Large intestine (tissue), 3 donors: ENCODE data around the gene KRTAP4-2. TPM values are rescaled to one million over a fixed set of nuclear protein-coding genes. Genes with fewer than 3 reads are reported as not detected.
"Not testable (repeated sequence)": the region's sequence is repeated elsewhere in the genome, so short reads cannot be mapped to it uniquely, and the experiment has no call there.

Source experiments
- DNase-seq, 2 donors: peaks; one replicate each; pipeline versions ENCODE4 v3.0.0 to v3.0.0-alpha.2; 2013
- H3K27ac ChIP-seq: one replicate; pipeline ENCODE4 v1.5.1; 2013; ENCODE audit warnings: low read length
- H3K27me3 ChIP-seq: 2 replicates; pipeline ENCODE4 v1.6.1; 2013; ENCODE audit warnings: low read length; ENCODE audit not compliant: control insufficient read depth, insufficient read depth
- H3K36me3 ChIP-seq: 2 replicates; pipeline ENCODE4 v1.6.1; 2013; ENCODE audit warnings: low read length; ENCODE audit not compliant: control insufficient read depth, insufficient read depth
- H3K4me1 ChIP-seq: one replicate; pipeline ENCODE4 v1.6.1; 2013; ENCODE audit warnings: low read length; ENCODE audit not compliant: control insufficient read depth, insufficient read depth
- H3K4me3 ChIP-seq: one replicate; pipeline ENCODE4 v1.5.1; 2013; ENCODE audit warnings: low read length
- H3K9me3 ChIP-seq: one replicate; pipeline ENCODE4 v1.6.1; 2013; ENCODE audit warnings: mild to moderate bottlenecking, low read depth, low read length, moderate library complexity; ENCODE audit not compliant: control insufficient read depth
- WGBS: methylation state at CpG from one replicate; pipeline ENCODE4 v1.1.5; 2013; ENCODE audit warnings: low lambda C conversion rate; ENCODE audit not compliant: insufficient coverage; 5-methylcytosine and 5-hydroxymethylcytosine counted together
- polyA plus RNA-seq: library from polyadenylated mRNA; unstranded; fragments of 120-200 nt; gene quantifications from one replicate; pipeline ENCODE4 v1.2.1, GENCODE V29; 2013

The KRTAP4-2 gene
- polyA plus RNA-seq, 1 donor, result not detected

GRCh38 chr17:41189837-41190318 lies 11.9 kb upstream of the KRTAP4-2 start, which contains the start of gene KRTAP9-1:
KRTAP9-1 (plus strand) TSS chr17:41189887; CDS start chr17:41189887, 0 bp downstream.
- not testable (repeated sequence) for H3K9me3 ChIP-seq, H3K36me3 ChIP-seq, DNase-seq, H3K4me3 ChIP-seq, H3K4me1 ChIP-seq, H3K27ac ChIP-seq
- WGBS, result no CpG with 5 or more reads among the region's 1 CpG
- H3K27me3 ChIP-seq, result peaks cover 31% of the 10 kb centered on the region

GRCh38 chr17:41186872-41187271 lies 8.9 kb upstream of the KRTAP4-2 start:
- H3K9me3 ChIP-seq, result peaks cover 2% of the 10 kb centered on the region
- peaks cover 6% of the 10 kb centered on the region for H3K4me1 ChIP-seq
- no peak overlapping the region for H3K27ac ChIP-seq
- H3K27me3 ChIP-seq, result peaks cover 36% of the 10 kb centered on the region
- no CpG with 5 or more reads among the region's 2 CpGs for WGBS
- no peak for DNase-seq
- H3K4me3 ChIP-seq, result no peak overlapping the region
- H3K36me3 ChIP-seq, result no peaks in the 10 kb centered on the region

GRCh38 chr17:41185001-41185400 lies 7.0 kb upstream of the KRTAP4-2 start:
- Histone ChIP-seq H3K27ac (no peak overlapping the region), H3K27me3 (peaks cover 36% of the 10 kb centered on the region), H3K36me3 (no peaks in the 10 kb centered on the region), H3K4me3 (no peak overlapping the region), H3K9me3 (peaks cover 2% of the 10 kb centered on the region), H3K4me1 (peaks cover 6% of the 10 kb centered on the region)
- no CpG with 5 or more reads among the region's 1 CpG for WGBS
- no peak for DNase-seq

- Histone ChIP-seq H3K4me3 (no peak within 1 kb of the TSS), H3K9me3 (peaks cover 2% of the 10 kb centered on the region), H3K36me3 (no peaks in the 10 kb centered on the region), H3K4me1 (peaks cover 6% of the 10 kb centered on the region), H3K27ac (no peak within 1 kb of the TSS), H3K27me3 (peaks cover 37% of the 10 kb centered on the region)
- no peak for DNase-seq
- no CpG with 5 or more reads among the region's 9 CpGs for WGBS
These were observed 6.5 kb upstream of the KRTAP4-2 start, which contains the start of gene KRTAP4-1 for GRCh38 chr17:41184480-41184961. KRTAP4-1 (minus strand) TSS chr17:41184911; CDS start chr17:41184854, 57 bp downstream.

GRCh38 chr17:41178843-41179616 lies 1.0 kb upstream of the KRTAP4-2 start:
- Histone ChIP-seq H3K4me1 (peaks cover 6% of the 10 kb centered on the region), H3K27ac (no peak overlapping the region), H3K9me3 (no peaks in the 10 kb centered on the region), H3K36me3 (no peaks in the 10 kb centered on the region), H3K4me3 (no peak overlapping the region), H3K27me3 (peaks cover 49% of the 10 kb centered on the region)
- WGBS, result 100% methylated on average over 1 of the region's 1 CpG
- DNase-seq, result no peak

GRCh38 chr17:41178341-41178740 lies 320 bp upstream of the KRTAP4-2 start:
- H3K4me1 ChIP-seq, result peaks cover 6% of the 10 kb centered on the region
- no peak overlapping the region for H3K27ac ChIP-seq
- no peak for DNase-seq
- H3K27me3 ChIP-seq, result peaks cover 49% of the 10 kb centered on the region
- no peak overlapping the region for H3K4me3 ChIP-seq
- H3K9me3 ChIP-seq, result no peaks in the 10 kb centered on the region
- no peaks in the 10 kb centered on the region for H3K36me3 ChIP-seq
- WGBS, result no CpG with 5 or more reads among the region's 3 CpGs

- Histone ChIP-seq H3K4me1 (no peaks in the 10 kb centered on the region), H3K27me3 (peaks cover 52% of the 10 kb centered on the region), H3K27ac (no peak overlapping the region), H3K4me3 (no peak overlapping the region), H3K36me3 (no peaks in the 10 kb centered on the region), H3K9me3 (no peaks in the 10 kb centered on the region)
- DNase-seq, result no peak
- 81% methylated on average over 2 of the region's 3 CpGs for WGBS
These were observed 1.2 kb downstream of the KRTAP4-2 start for GRCh38 chr17:41176744-41177387.

- H3K4me1 ChIP-seq, result no peaks in the 10 kb centered on the region
- no peak overlapping the region for H3K27ac ChIP-seq
- H3K4me3 ChIP-seq, result no peak overlapping the region
- no peak for DNase-seq
- H3K9me3 ChIP-seq, result no peaks in the 10 kb centered on the region
- peaks cover 31% of the 10 kb centered on the region for H3K27me3 ChIP-seq
- WGBS, result no CpG with 5 or more reads among the region's 2 CpGs
- no peaks in the 10 kb centered on the region for H3K36me3 ChIP-seq
These were observed 6.1 kb downstream of the KRTAP4-2 start for GRCh38 chr17:41171886-41172285.

- WGBS, result no CpG with 5 or more reads among the region's 1 CpG
- no peaks in the 10 kb centered on the region for H3K4me1 ChIP-seq
These were observed 9.9 kb downstream of the KRTAP4-2 start, which contains the start of gene KRTAP4-3 for GRCh38 chr17:41168121-41168520. KRTAP4-3 (minus strand) TSS chr17:41168221; CDS start chr17:41168172, 49 bp downstream.

GRCh38 chr17:41167561-41167960 lies 10.5 kb downstream of the KRTAP4-2 start:
- Histone ChIP-seq H3K36me3 (no peaks in the 10 kb centered on the region), H3K9me3 (no peaks in the 10 kb centered on the region), H3K4me3 (no peak overlapping the region), H3K27ac (no peak overlapping the region), H3K27me3 (peaks cover 8% of the 10 kb centered on the region), H3K4me1 (no peaks in the 10 kb centered on the region)
- WGBS, result no CpG with 5 or more reads among the region's 7 CpGs
- no peak for DNase-seq

More at GRCh38 chr17:41168121-41168520, 9.9 kb downstream of the KRTAP4-2 start, which contains the start of gene KRTAP4-3:
- H3K27me3 ChIP-seq, result peaks cover 10% of the 10 kb centered on the region
- H3K36me3 ChIP-seq, result no peaks in the 10 kb centered on the region
- no peak for DNase-seq
- no peak within 1 kb of the TSS for H3K4me3 ChIP-seq
- no peak within 1 kb of the TSS for H3K27ac ChIP-seq
- no peaks in the 10 kb centered on the region for H3K9me3 ChIP-seq
